K562 (cell line): ENCODE measurements around the gene RSPH9. TPM values are rescaled to one million over a fixed set of nuclear protein-coding genes. Genes with fewer than 3 reads are reported as not detected.

ENCODE experiments used
- GABPB2 ChIP-seq: fragments of 250-450 bp; sonication (Bioruptor Pico); conservative IDR thresholded peaks from 2 replicates; pipeline ENCODE4 v1.5.1; 2021; ENCODE audit warnings: mild to moderate bottlenecking
- HDAC8 ChIP-seq: fragments of 450-650 bp; IDR thresholded peaks from 2 replicates; pipeline ENCODE4 v1.6.1; 2016; ENCODE audit warnings: mild to moderate bottlenecking, missing genetic modification characterization, moderate library complexity, missing compliant biosample characterization
- IRF9 ChIP-seq: fragments of 450-650 bp; IDR thresholded peaks from 2 replicates; pipeline ENCODE4 v1.6.1; 2016; ENCODE audit warnings: missing biosample characterization, missing genetic modification characterization
- MECOM ChIP-seq: fragments of 250-450 bp; sonication (Bioruptor Pico); IDR thresholded peaks from 2 replicates; pipeline ENCODE4 v1.8.0; 2022; ENCODE audit warnings: inconsistent platforms
- MTA1 ChIP-seq: fragments of 450-650 bp; IDR thresholded peaks from 2 replicates; pipeline ENCODE4 v1.6.1; 2017; ENCODE audit warnings: borderline replicate concordance
- POLR3A ChIP-seq: IDR thresholded peaks from 2 replicates; pipeline ENCODE4 v1.6.1; 2011; ENCODE audit warnings: borderline replicate concordance, mild to moderate bottlenecking, moderate library complexity; ENCODE audit not compliant: insufficient read length, insufficient read depth; ENCODE audit errors: extremely low read depth
- RBM15 ChIP-seq: fragments of 200-400 bp; formaldehyde crosslinking; IDR thresholded peaks from 2 replicates; pipeline ENCODE4 v1.6.1; 2018; ENCODE audit warnings: mild to moderate bottlenecking, low read length, moderate library complexity; ENCODE audit not compliant: insufficient read depth
- SAP30 ChIP-seq: fragments of 200-600 bp; sonication (generic); IDR thresholded peaks from 2 replicates; pipeline ENCODE4 v1.6.1; 2012; ENCODE audit warnings: borderline replicate concordance, low read depth, mild to moderate bottlenecking, moderate library complexity, low read length, control low read depth, inconsistent platforms; ENCODE audit not compliant: insufficient read depth, poor library complexity, severe bottlenecking
- SLC30A9 ChIP-seq: fragments of 250-450 bp; sonication (Bioruptor Pico); IDR thresholded peaks from 2 replicates; pipeline ENCODE4 v1.8.0; 2022; ENCODE audit warnings: mild to moderate bottlenecking, moderate library complexity
- TRIM25 ChIP-seq: fragments of 450-650 bp; IDR thresholded peaks from 2 replicates; pipeline ENCODE4 v1.7.0; 2016; ENCODE audit warnings: borderline replicate concordance
- VEZF1 ChIP-seq: fragments of 200-800 bp; sonication (Bioruptor generic); IDR thresholded peaks from 2 replicates; pipeline ENCODE4 v1.6.1; 2017; ENCODE audit warnings: missing genetic modification characterization, missing compliant biosample characterization
- ZC3H8 ChIP-seq: fragments of 450-650 bp; IDR thresholded peaks from 2 replicates; pipeline ENCODE4 v1.6.1; 2017
- polyA plus RNA-seq, 8 experiments: library from polyadenylated mRNA; depleted of rRNA in 4 of 8; stranded (reverse) in 5 of 8; unstranded in 3 of 8; fragments of >200 nt; fragmentation: Nextera tagmentation in 2 of 8; fragmentation: Illumina TruSeq in 1 of 8; extraction: Ambion mirVana in 2 of 8; extraction: Trizol in 1 of 8; gene quantifications; 2 replicates each; pipeline versions ENCODE4 v1.2.1 to v1.2.3, GENCODE V29; 2011 to 2014; ENCODE audit warnings: inconsistent platforms in 1 of 8, missing spikeins in 1 of 8
- total RNA-seq, 7 experiments: library from RNA; depleted of rRNA in 6 of 7; stranded (reverse); fragments of >200 nt in 6 of 7; fragmentation: Illumina TruSeq in 2 of 7; extraction: Trizol in 2 of 7; gene quantifications; 2 replicates each; pipeline versions ENCODE4 v1.2.1 to v1.2.3, GENCODE V29; 2011 to 2021; ENCODE audit warnings: low replicate concordance in 1 of 7

The RSPH9 gene
- total and polyA plus RNA-seq, 9 of the 15 experiments (the other 6 are each of a cell fraction or from before 2014, with no cell fraction given): 0.05 to 0.60 (median 0.39) TPM; not detected in 6

GRCh38 chr6:43629505-43630300 is 15.1 kb upstream of the RSPH9 start (continued):
- TF ChIP-seq GABPB2 (CRISPR knock-in tag) (peak; percentile 81), SAP30 (peak; percentile 20), POLR3A (no peak), TRIM25 (peak; percentile 88; the same call in 1 of the 2 replicates), HDAC8 (tag) (peak; percentile 29; the same call in 1 of the 2 replicates), IRF9 (tag) (peak; percentile 81; the same call in 1 of the 2 replicates), RBM15 (no peak), MTA1 (no peak), SLC30A9 (CRISPR knock-in tag) (no peak), VEZF1 (CRISPR knock-in tag) (peak; percentile 90), MECOM (CRISPR knock-in tag) (peak; percentile 73; the same call in 1 of the 2 replicates), ZC3H8 (no peak)
